GM19397 (cell line): ENCODE results near the gene SNX18.
"Not testable (repeated sequence)": the region's sequence is repeated elsewhere in the genome, so short reads cannot be mapped to it uniquely, and the experiment has no call there.

ENCODE experiments used
- ATAC-seq: cut with Tn5 transposase; IDR thresholded peaks from one replicate; pipeline ENCODE4 v1.9.1; 2021; ENCODE audit warnings: mild to moderate bottlenecking, moderate library complexity; ENCODE audit not compliant: unreplicated experiment

SNX18 gene

GRCh38 chr5:54518818-54519508 lies 1.4 kb downstream of the SNX18 start:
- ATAC-seq = no peak

DNA sequence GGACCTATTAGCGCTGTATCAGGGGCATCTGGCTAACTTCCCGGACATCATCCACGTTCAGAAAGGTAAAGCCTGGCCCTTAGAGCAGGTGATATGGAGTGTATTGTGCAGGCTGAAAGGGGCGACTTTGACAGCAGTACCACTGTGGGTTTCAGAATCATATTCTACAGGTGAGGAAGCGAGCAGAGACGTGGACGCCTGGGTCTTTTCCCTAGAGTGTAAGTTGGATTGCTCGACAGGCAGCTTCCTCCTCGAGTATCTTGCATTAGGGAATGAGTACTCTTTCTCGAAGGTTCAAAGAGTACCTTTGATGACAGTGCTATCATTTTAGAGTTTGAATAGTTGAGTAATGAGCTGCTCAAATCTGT lies 1.9 kb downstream of the SNX18 start:
- ATAC-seq = no peak

- ATAC-seq = no peak
Observed at GRCh38 chr5:54520438-54520846, 2.9 kb downstream of the SNX18 start.

GRCh38 chr5:54520940-54521339 lies 3.4 kb downstream of the SNX18 start:
- ATAC-seq = no peak

DNA sequence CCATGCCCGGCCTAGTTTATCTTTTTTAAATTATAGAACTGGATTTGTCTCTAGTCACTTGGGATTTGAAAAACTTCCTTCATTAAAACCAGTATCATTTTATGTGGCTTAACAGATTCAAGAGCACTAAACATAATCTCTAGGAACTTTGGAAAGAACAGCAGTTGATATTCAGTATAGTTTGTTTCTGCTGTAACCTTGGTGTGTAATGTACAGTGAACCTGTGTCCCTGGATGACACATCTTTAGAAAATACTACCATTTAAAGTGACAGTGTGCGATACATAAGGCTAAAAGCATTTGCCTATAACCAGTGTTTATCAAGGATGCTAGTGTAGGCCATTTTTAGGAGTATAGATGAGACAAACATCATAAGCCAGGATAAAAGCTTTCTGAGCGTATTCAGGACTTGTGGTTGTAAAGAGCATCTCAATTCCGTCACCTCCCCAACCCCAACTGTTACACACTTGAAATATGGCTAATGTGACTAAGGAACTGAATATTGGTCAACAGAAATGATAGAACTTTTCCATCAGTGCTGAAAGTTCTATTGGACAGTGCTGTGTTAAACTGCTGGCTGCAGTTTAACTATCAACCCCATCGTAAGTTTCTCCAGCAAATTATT lies 4.4 kb downstream of the SNX18 start:
- no peak for ATAC-seq

GRCh38 chr5:54523534-54523933 lies 6.0 kb downstream of the SNX18 start:
- no peak for ATAC-seq

DNA sequence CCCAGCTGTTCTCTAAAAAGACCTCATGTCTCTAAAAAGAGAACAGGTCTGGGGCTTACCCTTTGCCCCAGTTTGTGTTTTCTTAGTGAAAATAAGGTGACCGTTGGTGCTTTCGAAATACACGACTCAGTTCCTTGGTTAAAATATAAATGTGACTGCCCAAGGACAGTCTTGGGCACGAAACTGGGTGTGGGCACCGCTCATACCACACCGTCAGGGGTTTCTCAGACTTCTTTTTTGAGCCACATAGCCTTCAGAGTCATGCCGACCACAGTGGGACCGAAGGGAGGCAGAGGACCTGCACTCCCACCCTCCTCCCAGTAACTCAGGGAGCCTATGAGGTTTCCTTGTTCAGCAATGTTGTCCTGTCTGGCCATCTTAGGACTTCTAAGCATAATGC lies 6.5 kb downstream of the SNX18 start:
- ATAC-seq = no peak

DNA sequence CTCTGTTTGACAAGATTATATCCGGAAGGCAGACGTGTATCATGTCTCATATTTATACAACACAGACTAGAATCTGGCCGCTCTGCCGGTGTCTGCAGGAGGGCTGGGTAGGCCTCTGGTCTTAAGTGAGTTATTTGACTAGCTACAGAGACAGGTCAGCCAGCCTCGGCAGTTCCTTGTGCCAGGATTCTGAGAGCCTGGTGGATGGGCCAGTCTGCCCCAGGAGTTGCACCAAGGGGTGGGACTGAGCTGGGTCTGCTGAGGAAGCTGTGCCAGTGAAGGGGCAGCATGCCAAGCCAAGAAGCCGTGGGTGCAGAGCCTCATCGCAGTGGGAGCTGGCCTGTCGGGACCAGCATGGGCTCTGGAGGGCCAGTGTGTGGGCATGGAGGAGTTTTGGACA lies 7.1 kb downstream of the SNX18 start:
- ATAC-seq = no peak

DNA sequence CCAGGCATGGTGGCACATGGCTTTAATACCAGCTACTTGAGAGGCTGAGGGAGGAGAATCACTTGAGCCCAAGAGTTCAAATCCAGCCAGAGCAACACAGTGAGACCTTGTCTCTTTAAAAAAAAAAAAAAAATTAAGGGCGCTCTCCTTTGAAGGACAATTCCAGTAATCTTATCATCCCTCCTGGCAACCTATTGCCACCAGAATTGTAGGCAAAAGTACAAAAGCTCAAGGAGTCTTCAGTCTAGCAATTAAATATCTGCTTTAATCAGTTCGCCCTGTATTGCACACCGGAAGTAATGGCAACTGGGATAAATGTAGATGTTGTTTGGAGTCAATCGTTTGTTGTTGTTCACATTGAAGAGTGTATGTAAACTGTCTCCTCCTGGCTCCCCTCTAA lies 7.7 kb downstream of the SNX18 start:
- no peak for ATAC-seq

GRCh38 chr5:54525692-54526091 lies 8.1 kb downstream of the SNX18 start:
- ATAC-seq = no peak

- no peak for ATAC-seq
Observed at GRCh38 chr5:54526604-54527288, 9.2 kb downstream of the SNX18 start.

DNA sequence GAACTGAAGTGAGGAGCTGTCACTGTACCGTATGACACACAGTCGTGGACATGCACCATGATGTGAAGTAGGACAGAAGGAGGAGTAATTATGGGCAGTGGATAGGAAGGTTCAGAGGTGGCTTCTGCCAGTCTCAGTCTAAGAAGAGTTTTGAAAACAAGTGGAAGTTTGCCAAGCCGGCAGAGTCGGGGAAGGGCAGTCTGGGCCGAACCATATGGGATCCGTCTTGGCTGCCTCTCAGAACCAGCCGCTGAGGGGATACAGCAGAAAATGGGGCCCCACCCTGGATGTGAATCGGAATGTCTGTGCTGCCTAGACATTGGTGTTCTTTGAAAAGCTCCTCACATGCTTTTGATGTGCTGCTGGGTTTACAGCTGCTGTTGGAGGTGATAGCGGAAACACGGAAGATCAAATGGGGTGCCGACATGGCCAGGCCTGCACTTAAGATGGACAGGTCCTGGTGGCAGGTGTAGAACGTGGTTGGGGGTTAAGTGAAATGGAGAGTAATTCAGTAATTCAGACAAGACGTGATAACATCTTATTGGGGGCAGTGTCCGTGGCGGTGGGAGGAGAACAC lies 11.2 kb downstream of the SNX18 start:
- ATAC-seq = no peak

GRCh38 chr5:54529565-54529964 lies 12.0 kb downstream of the SNX18 start:
- ATAC-seq = no peak

DNA sequence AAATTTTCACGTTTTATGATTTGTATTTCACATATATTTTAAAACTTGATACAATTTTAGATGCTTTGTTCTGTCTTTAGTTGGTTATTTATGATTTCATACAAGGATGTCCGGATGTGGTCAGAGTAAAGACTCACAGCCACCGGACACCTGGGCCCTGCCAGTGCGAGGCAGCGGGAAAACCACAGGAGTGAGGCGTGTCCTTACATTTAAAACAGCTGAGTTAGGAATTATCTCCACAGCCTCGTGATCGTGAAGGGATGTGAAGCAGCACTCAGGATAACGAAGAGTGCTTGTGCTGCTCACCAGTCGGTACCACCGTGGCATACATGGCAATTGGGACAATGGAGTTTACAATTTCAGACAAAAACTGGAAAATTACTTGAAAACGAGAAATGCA lies 14.0 kb downstream of the SNX18 start:
- no peak for ATAC-seq

DNA sequence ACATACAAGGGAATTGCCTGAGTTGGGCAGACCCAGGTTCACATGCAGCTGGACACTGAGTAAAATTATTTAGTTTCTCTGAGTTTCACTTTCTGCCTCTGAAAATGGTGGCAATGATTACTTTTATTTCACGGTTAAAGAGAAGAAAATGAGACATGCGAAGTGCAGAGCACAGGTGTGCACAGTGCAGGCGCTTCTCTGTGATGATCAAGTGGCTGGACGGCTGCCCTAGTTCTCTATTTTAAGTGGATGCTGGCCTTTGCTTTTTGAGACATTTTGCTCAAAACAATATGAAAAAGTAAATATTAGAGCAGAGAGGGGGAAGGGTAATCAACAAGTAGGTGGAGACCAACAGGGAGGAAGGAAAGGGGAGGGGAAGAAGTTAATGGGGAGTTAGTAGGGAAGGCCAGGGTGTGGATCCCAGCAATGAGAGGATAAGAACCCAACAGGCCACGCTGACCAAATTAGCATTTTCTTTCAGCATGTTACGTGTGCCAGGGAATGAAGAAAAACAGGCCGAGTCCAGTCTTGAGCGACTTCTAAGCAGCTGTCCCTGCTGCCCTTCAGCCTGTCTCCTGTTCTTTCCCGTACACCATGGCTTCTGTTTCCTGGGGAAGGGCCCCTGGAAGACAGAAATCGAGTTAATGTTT lies 16.1 kb downstream of the SNX18 start:
- no peak for ATAC-seq

DNA sequence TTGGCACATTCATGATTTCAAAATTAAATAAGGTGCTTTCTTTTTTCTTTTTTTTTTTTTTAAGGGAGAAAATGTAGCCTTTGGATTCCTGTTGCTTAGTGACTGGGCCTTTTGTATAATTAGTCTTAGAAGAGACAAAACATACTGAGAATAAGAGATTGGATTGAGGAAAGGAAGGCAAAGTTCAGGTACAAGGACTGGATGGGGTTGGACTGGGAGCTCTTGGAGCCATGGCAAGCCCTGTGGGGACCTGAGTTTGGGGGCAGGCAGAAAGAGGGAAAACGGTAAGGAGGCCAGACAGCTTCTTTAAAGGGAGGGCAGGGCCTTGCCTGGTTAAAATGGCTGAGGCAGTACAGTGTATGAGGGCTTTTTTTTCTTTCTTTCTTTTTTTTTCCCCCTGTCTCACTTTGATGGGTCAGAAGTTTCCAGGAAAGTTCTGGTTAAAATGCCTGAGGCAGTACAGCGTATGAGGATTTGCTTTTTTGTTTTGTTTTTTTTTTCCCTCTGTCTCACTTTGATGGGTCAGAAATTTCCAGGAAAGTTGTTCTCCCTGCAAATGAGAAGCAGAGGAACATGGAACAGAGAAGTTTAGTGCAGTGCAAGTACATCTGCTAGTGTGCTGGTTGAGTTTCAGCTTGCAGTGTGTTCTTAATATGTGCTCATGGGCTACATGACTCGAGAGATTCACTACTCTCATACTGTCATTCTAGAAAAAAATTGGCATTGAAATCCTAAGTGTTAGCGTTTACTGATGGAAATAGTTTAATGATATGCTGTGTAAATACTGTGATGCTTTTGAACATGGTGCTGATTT lies 16.8 kb downstream of the SNX18 start:
- no peak for ATAC-seq

DNA sequence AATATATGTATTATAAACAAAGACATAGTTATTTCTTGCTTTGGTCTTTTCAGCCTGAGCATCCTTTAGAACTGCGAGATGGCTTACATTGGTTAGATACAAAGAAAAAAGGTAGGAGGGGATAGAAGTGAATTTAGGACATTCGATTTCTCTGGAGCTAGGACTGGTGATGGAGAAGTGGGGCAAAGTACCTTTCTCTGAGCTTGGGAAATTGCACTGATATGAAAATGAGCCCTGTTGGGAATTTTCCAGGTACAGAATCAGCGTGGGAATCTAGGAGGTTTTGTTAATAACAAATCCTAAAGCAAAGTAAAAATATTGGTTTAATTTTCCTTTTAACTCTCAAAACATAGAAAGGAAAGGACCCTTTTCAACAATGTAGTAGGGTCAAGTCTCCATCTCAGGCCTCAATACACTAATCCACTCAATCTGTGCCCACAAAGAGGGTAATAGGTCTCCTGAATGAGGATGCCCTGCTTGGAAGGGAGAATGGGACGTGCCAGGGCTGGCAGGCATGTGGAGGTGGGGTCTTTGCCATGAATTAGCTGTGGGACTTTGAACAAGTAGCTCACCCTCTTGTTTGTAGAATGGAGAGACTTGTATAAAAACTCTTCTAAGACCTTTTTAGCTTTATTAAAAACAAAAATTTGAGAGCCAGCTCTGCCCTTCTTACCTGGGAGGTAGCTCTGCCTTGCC lies 17.7 kb downstream of the SNX18 start:
- no peak for ATAC-seq

DNA sequence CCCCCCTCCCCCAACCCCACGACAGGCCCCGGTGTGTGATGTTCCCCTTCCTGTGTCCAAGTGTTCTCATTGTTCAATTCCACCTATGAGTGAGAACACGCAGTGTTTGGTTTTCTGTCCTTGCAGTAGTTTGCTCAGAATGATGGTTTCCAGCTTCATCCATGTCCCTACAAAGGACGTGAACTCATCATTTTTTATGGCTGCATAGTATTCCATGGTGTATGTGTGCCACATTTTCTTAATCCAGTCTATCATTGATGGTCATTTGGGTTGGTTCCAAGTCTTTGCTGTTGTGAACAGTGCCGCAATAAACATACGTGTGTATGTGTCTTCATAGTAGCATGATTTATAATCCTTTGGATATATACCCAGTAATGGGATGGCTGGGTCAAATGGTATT lies 18.8 kb downstream of the SNX18 start:
- not testable (repeated sequence) for ATAC-seq

- not testable (repeated sequence) for ATAC-seq
Observed at GRCh38 chr5:54536861-54537260, 19.3 kb downstream of the SNX18 start.

DNA sequence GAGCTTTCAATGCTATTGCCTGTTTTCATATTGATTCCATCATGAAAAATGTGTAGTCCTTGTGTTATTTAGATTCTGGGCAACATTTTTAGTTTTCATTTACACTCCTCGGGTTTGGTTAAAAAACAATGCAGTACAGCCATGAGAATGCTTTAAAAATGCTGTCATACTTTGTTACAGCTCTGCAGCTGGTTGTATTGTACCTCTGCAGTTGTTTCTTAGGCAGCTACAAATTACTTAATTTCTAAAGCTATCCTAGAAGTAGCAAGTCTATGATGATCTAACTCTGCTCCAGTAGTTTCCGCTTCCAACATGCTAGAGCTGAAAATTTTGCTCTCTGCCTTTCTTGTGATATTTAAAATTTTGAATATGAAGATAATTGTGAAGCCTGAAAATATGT lies 20.2 kb downstream of the SNX18 start:
- ATAC-seq = no peak
